ENCODE results near the gene UBR3.

DNA sequence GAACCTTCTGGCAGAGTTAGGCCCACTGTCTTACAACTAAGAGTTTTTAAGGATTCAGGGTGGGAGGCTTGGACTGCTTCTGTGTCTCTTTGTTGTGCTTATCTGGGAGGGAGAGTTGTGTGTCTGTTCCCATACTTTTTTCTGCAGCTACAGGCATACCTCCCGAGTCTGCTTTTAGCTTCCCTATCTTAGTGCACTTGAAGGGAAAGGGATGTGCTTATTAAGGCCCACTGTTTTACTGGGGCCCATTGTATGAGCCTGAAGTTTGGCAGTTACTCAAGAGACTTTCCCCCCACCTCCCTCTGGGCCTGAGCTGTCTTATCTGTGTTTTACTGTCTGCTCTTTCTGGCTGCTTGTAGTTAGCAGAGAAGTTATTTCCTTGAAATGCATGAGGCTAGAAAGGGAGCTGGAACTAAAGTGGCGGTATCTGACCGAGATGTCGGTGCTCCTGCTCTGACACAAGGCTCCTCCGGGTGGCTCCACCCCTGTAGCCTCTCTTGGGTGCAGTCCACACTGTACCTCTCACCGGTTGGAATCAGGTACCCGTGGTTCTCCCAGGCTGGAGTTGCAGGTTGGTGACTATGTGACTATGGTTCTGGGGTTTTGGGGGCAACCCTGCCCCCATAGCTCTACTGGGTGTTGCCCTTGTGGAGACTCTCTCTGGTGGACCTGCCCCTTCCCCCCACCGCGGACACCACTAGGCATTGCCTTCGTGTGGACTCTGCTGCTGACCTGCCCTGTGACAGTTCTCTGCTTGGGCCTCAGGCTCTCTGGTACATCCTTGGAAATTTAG lies 12.9 kb downstream of the UBR3 start:
- TF ChIP-seq YY1 (IDR thresholded peaks at IDR 0.05; ENCODE audit: insufficient read depth, insufficient read length) = no peak
- TF ChIP-seq ZNF274 (IDR thresholded peaks at IDR 0.05; ENCODE audit: low read depth, low read length) = no peak

Data from NT2/D1 (cell line).